HFF-Myc (cell line): ENCODE data around the gene PPM1G.

Source experiments
- DNase-seq: peaks from one replicate; pipeline ENCODE4 v3.0.0-alpha.2; 2011; ENCODE audit warnings: low read depth; ENCODE audit errors: extremely low read depth
- H3K4me3 ChIP-seq: replicated peaks from 2 replicates; pipeline ENCODE4 v1.5.1; 2011; ENCODE audit warnings: low read depth, mild to moderate bottlenecking, control low read depth, low read length
- TF ChIP-seq, protein P1 (sequence below): IDR thresholded peaks from 2 replicates; pipeline ENCODE4 v1.5.1; 2012; ENCODE audit warnings: mild to moderate bottlenecking, low read depth, low read length, control low read depth; ENCODE audit errors: missing control alignments

Gene PPM1G

GRCh38 chr2:27351802-27352598 is 57.4 kb downstream of the PPM1G start:
- no peak for DNase-seq
- TF ChIP-seq, protein P1, sequence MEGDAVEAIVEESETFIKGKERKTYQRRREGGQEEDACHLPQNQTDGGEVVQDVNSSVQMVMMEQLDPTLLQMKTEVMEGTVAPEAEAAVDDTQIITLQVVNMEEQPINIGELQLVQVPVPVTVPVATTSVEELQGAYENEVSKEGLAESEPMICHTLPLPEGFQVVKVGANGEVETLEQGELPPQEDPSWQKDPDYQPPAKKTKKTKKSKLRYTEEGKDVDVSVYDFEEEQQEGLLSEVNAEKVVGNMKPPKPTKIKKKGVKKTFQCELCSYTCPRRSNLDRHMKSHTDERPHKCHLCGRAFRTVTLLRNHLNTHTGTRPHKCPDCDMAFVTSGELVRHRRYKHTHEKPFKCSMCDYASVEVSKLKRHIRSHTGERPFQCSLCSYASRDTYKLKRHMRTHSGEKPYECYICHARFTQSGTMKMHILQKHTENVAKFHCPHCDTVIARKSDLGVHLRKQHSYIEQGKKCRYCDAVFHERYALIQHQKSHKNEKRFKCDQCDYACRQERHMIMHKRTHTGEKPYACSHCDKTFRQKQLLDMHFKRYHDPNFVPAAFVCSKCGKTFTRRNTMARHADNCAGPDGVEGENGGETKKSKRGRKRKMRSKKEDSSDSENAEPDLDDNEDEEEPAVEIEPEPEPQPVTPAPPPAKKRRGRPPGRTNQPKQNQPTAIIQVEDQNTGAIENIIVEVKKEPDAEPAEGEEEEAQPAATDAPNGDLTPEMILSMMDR, result no peak
- H3K4me3 ChIP-seq, result no peak overlapping the region

DNA sequence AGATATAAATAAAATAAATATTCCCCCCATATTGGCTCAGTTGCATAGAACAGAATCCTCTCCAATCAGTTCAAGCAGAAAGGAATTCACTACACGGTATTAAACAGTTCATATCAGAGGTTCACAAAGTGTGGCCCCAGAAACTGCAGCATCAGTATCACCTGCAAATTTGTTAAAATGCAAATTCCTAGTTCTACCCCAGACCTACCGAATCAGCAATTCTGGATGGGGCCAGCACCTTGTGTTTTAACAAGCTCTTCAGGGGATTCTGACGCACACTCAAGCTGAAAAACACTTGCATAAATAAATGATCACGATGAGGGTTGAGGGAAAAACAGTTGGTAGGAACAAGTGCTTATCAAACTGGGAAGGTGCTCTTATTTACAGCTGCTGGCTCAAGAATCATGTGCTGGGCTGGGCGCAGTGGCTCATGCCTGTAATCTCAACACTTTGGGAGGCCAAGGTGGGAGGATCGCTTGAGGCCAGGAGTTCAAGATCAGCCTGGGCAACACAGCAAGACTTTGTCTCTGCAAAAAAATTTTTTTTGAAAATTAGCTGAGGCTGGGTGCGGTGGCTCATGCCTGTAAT is 59.2 kb downstream of the PPM1G start:
- no peak for DNase-seq
- TF ChIP-seq, protein P1, result no peak

GRCh38 chr2:27347641-27348040 is 61.8 kb downstream of the PPM1G start:
- no peak overlapping the region for H3K4me3 ChIP-seq
- TF ChIP-seq, protein P1, result no peak
- DNase-seq, result no peak

More for the DNA sequence above, 59.2 kb downstream of the PPM1G start:
- no peak overlapping the region for H3K4me3 ChIP-seq

GRCh38 chr2:27336173-27336572 is 73.2 kb downstream of the PPM1G start:
- H3K4me3 ChIP-seq, result no peak overlapping the region
- no peak for DNase-seq
- TF ChIP-seq, protein P1, result no peak

DNA sequence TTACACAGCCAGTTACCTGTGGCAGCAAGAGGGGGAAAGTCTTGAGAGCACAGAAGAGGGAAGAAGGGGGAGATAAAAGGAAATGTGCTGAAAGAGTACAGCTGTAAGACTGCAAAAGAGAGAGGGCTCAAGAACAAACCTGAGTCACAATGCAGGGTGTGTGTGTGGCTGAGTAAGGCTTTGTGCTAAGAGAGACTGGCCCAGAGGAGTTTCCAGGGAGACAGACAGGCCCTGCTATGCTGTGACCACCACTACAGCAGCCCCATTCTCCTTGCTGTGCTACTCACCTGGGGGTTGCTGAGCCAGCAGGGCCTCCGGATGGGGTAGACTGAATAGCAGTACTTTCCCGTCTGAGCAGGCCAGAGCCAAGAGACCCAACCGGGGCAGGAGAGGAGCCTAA is 74.1 kb downstream of the PPM1G start:
- DNase-seq, result no peak
- H3K4me3 ChIP-seq, result no peak overlapping the region
- TF ChIP-seq, protein P1, result no peak
